GM12892 (cell line): ENCODE results near the gene KCNK10. TPM values are rescaled to one million over a fixed set of nuclear protein-coding genes. Genes with fewer than 3 reads are reported as not detected.

Source experiments
- DNase-seq: peaks from one replicate; pipeline ENCODE4 v3.0.0; 2011; ENCODE audit not compliant: insufficient read length
- FAIRE-seq: peaks from 2 replicates; lab custom pipeline; 2011; peaks lifted over from hg19 to GRCh38; lab: Jason Lieb, UNC
- POLR2A ChIP-seq: IDR thresholded peaks from 2 replicates; pipeline ENCODE4 v1.6.1; 2011; ENCODE audit warnings: low read depth, low read length, control low read depth
- POLR2AphosphoS5 ChIP-seq: IDR thresholded peaks from 2 replicates; pipeline ENCODE4 v1.6.1; 2011; ENCODE audit warnings: low read depth, low read length, control low read depth
- TAF1 ChIP-seq: IDR thresholded peaks from 2 replicates; pipeline ENCODE4 v1.6.1; 2011; ENCODE audit warnings: low read depth, mild to moderate bottlenecking, control low read depth, low read length, borderline replicate concordance
- polyA plus RNA-seq: library from polyadenylated mRNA; unstranded; fragments of >200 nt; gene quantifications from one replicate; pipeline ENCODE4 v1.2.1, GENCODE V29; 2012; ENCODE audit warnings: missing spikeins, inconsistent platforms; ENCODE audit not compliant: missing spikeins

The KCNK10 gene
- not detected for polyA plus RNA-seq

GRCh38 chr14:88323086-88323522 lies at the start of gene KCNK10:
Gene KCNK10, minus strand, starts transcription at chr14:88323269. Its CDS starts 471 bp downstream, at chr14:88322798.
- peak; percentile 40 for FAIRE-seq

GRCh38 chr14:88369496-88369895 lies 46.4 kb upstream of the KCNK10 start:
- no peak for FAIRE-seq
- no peak for DNase-seq
- TF ChIP-seq POLR2A: no peak
- TF ChIP-seq POLR2AphosphoS5: no peak
- TF ChIP-seq TAF1: no peak

More at GRCh38 chr14:88323086-88323522, at the start of gene KCNK10:
- TF ChIP-seq TAF1 (no peak), POLR2AphosphoS5 (no peak), POLR2A (no peak)
- DNase-seq: no peak

- TF ChIP-seq POLR2AphosphoS5 (no peak), POLR2A (no peak), TAF1 (no peak)
- DNase-seq (no peak), FAIRE-seq (no peak)
Measured at GRCh38 chr14:88364710-88365413, 41.8 kb upstream of the KCNK10 start.

GRCh38 chr14:88363644-88364043 lies 40.6 kb upstream of the KCNK10 start:
- DNase-seq: no peak
- TF ChIP-seq TAF1 (no peak), POLR2AphosphoS5 (no peak), POLR2A (no peak)
- FAIRE-seq: no peak

- no peak for TF ChIP-seq POLR2A
- no peak for TF ChIP-seq POLR2AphosphoS5
- no peak for TF ChIP-seq TAF1
- no peak for DNase-seq
- FAIRE-seq: no peak
Measured at GRCh38 chr14:88359500-88359899, 36.4 kb upstream of the KCNK10 start.

GRCh38 chr14:88354358-88354757 lies 31.3 kb upstream of the KCNK10 start:
- no peak for FAIRE-seq
- TF ChIP-seq POLR2A (no peak), POLR2AphosphoS5 (no peak), TAF1 (no peak)
- DNase-seq: no peak

GRCh38 chr14:88352698-88353097 lies 29.6 kb upstream of the KCNK10 start:
- no peak for DNase-seq
- no peak for TF ChIP-seq POLR2A
- TF ChIP-seq POLR2AphosphoS5: no peak
- TF ChIP-seq TAF1: no peak
- no peak for FAIRE-seq

- no peak for FAIRE-seq
- DNase-seq: no peak
- TF ChIP-seq TAF1: no peak
- TF ChIP-seq POLR2AphosphoS5: no peak
- TF ChIP-seq POLR2A: no peak
Measured at GRCh38 chr14:88351966-88352691, 29.1 kb upstream of the KCNK10 start.

GRCh38 chr14:88348546-88348945 lies 25.5 kb upstream of the KCNK10 start:
- DNase-seq (no peak), FAIRE-seq (no peak)
- TF ChIP-seq TAF1 (no peak), POLR2AphosphoS5 (no peak), POLR2A (no peak)

- TF ChIP-seq POLR2A (no peak), POLR2AphosphoS5 (no peak), TAF1 (no peak)
- FAIRE-seq (no peak), DNase-seq (no peak)
Measured at GRCh38 chr14:88346048-88346639, 23.1 kb upstream of the KCNK10 start.

- no peak for FAIRE-seq
- no peak for DNase-seq
- TF ChIP-seq POLR2A (no peak), TAF1 (no peak), POLR2AphosphoS5 (no peak)
Measured at GRCh38 chr14:88342980-88343379, 19.9 kb upstream of the KCNK10 start.
